Breast epithelium (tissue), 4 donors: ENCODE data around the gene DNASE1. TPM values are rescaled to one million over a fixed set of nuclear protein-coding genes. Genes with fewer than 3 reads are reported as not detected.
"Not testable (repeated sequence)": the region's sequence is repeated elsewhere in the genome, so short reads cannot be mapped to it uniquely, and the experiment has no call there.

Experiments
- DNase-seq, 2 donors: peaks; one replicate each; pipeline ENCODE4 v3.0.0-alpha.2; 2019; ENCODE audit warnings: low spot score in 2 of 2
- H3K27ac ChIP-seq, 2 donors: fragments of 200-600 bp; sonication (generic) in 1 of 2; one replicate each; pipeline ENCODE4 v1.5.1; 2016 to 2019; ENCODE audit warnings: mild to moderate bottlenecking in 1 of 2
- H3K27me3 ChIP-seq, 2 donors: fragments of 200-600 bp; sonication (generic) in 1 of 2; one replicate each; pipeline versions ENCODE4 v1.5.1 to v1.6.0; 2017 to 2019; ENCODE audit warnings: control low read depth in 1 of 2, mild to moderate bottlenecking in 1 of 2
- H3K36me3 ChIP-seq: fragments of 200-600 bp; one replicate; pipeline ENCODE4 v1.5.1; 2019
- H3K4me1 ChIP-seq, 2 donors: fragments of 200-600 bp; sonication (generic); one replicate each; pipeline ENCODE4 v1.5.1; 2016 to 2019; ENCODE audit warnings: control low read depth in 1 of 2
- H3K4me3 ChIP-seq, 3 donors: fragments of 200-600 bp; sonication (generic); 1 replicate in 2 of 3; 2 replicates in 1 of 3; pipeline ENCODE4 v1.5.1; 2016 to 2019; ENCODE audit warnings: mild to moderate bottlenecking in 3 of 3, moderate library complexity in 2 of 3
- H3K9me3 ChIP-seq, 2 donors: fragments of 200-600 bp; sonication (generic) in 1 of 2; one replicate each; pipeline ENCODE4 v1.5.1; 2016 to 2019; ENCODE audit warnings: control low read depth in 1 of 2
- CTCF ChIP-seq, 3 donors: fragments of 450-650 bp; IDR thresholded peaks; one replicate each; pipeline ENCODE4 v1.5.1; 2016 to 2017; ENCODE audit warnings: antibody characterized with exemption in 3 of 3, mild to moderate bottlenecking in 3 of 3, moderate library complexity in 3 of 3
- POLR2A ChIP-seq: fragments of 450-650 bp; IDR thresholded peaks from one replicate; pipeline ENCODE4 v1.6.1; 2016; ENCODE audit warnings: antibody characterized with exemption, mild to moderate bottlenecking, moderate library complexity
- POLR2AphosphoS5 ChIP-seq, 3 donors: sonication (generic); formaldehyde crosslinking; IDR thresholded peaks; one replicate each; pipeline ENCODE4 v1.6.1; 2017; ENCODE audit warnings: antibody characterized with exemption in 3 of 3
- intact Hi-C: fragments of 100-400 bp; cut with DNase I; formaldehyde crosslinking; loops from one replicate; pipeline ENCODE4 v1.15.1; 2023; ENCODE audit warnings: low total_unique reads
- total RNA-seq, 3 donors: library from RNA; depleted of rRNA; stranded (reverse); fragments of >200 nt; gene quantifications; one replicate each; pipeline ENCODE4 v1.1.0, GENCODE V29; 2016

Gene DNASE1
- total RNA-seq, 3 donors from 2014 or later: 15.8 to 30.0 (median 23.6) TPM

- no peaks in the 10 kb centered on the region for H3K4me1 ChIP-seq
- no peak overlapping the region for H3K27ac ChIP-seq
- no peak for TF ChIP-seq POLR2A
- TF ChIP-seq POLR2AphosphoS5 (IDR thresholded peaks at IDR 0.05): no peak
- no peak for TF ChIP-seq CTCF (IDR thresholded peaks at IDR 0.05)
- H3K27me3 ChIP-seq: no peaks in the 10 kb centered on the region
- no peak overlapping the region for H3K4me3 ChIP-seq
- peaks cover 9% of the 10 kb centered on the region for H3K36me3 ChIP-seq
- no peaks in the 10 kb centered on the region for H3K9me3 ChIP-seq
- intact Hi-C loops: no loop called here
- no peak for DNase-seq
Measured at GRCh38 chr16:3655030-3655395, 522 bp downstream of the DNASE1 start.

DNA sequence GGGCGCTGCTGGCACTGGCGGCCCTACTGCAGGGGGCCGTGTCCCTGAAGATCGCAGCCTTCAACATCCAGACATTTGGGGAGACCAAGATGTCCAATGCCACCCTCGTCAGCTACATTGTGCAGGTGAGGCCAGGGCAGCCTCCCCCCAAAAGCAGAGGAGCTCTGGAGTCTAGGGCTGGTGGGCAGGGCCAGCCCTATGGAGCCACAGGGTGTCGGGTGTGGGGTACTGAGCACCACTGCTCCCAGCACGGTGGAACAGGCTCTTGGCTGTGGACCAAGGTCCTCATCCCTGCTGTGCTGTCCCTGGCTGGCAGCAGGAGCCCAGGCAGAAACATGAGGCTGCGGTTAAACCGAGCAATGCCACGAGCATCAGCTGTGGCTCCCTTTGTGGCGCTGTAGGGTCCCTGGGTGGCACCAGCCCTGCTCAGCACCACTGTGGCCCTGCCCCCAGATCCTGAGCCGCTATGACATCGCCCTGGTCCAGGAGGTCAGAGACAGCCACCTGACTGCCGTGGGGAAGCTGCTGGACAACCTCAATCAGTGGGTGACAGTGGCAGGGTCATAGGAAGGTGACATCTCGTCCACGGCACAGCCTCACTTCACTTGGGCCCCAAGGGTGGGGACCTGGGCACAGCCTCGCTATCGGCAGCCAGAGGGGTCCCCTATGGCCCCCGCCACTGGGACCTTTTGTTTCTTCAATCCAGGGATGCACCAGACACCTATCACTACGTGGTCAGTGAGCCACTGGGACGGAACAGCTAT is 1.1 kb downstream of the DNASE1 start:
- Histone ChIP-seq H3K36me3 (peaks cover 9% of the 10 kb centered on the region), H3K9me3 (no peaks in the 10 kb centered on the region), H3K27me3 (no peaks in the 10 kb centered on the region), H3K4me1 (no peaks in the 10 kb centered on the region), H3K27ac (no peak overlapping the region), H3K4me3 (no peak overlapping the region)
- DNase-seq: no peak
- intact Hi-C loops: no loop called here
- no peak for TF ChIP-seq CTCF (IDR thresholded peaks at IDR 0.05)
- TF ChIP-seq POLR2A: no peak
- no peak for TF ChIP-seq POLR2AphosphoS5 (IDR thresholded peaks at IDR 0.05)

DNA sequence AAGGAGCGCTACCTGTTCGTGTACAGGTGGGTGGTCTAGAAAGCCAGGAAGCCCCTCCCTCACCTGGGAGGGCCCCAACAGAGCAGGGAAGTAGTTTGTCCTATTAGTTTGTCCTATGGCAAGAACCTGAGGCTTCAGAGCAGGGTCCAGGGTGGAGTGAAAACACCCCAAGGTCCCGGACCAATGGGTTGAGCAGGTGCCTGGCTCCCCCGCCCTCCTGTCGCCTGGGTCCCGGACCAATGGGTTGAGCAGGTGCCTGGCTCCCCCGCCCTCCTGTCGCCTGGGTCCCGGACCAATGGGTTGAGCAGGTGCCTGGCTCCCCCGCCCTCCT is 1.6 kb downstream of the DNASE1 start:
- H3K27ac ChIP-seq, H3K36me3 ChIP-seq, H3K4me3 ChIP-seq, DNase-seq, H3K4me1 ChIP-seq, H3K9me3 ChIP-seq, intact Hi-C loops, H3K27me3 ChIP-seq: not testable (repeated sequence)

GRCh38 chr16:3656491-3657468 is 2.3 kb downstream of the DNASE1 start:
- no peaks in the 10 kb centered on the region for H3K27me3 ChIP-seq
- no peaks in the 10 kb centered on the region for H3K9me3 ChIP-seq
- no peak for DNase-seq
- intact Hi-C loops: no loop called here
- H3K36me3 ChIP-seq: peaks cover 9% of the 10 kb centered on the region
- no peak overlapping the region for H3K27ac ChIP-seq
- H3K4me1 ChIP-seq: no peaks in the 10 kb centered on the region
- TF ChIP-seq CTCF (IDR thresholded peaks at IDR 0.05) (no peak), POLR2AphosphoS5 (IDR thresholded peaks at IDR 0.05) (no peak), POLR2A (no peak)
- no peak overlapping the region for H3K4me3 ChIP-seq

GRCh38 chr16:3659251-3659650 is 4.8 kb downstream of the DNASE1 start:
- DNase-seq: no peak
- intact Hi-C loops: no loop called here

More at GRCh38 chr16:3659251-3659650, 4.8 kb downstream of the DNASE1 start:
- Histone ChIP-seq H3K4me1 (no peaks in the 10 kb centered on the region), H3K4me3 (no peak overlapping the region), H3K9me3 (no peaks in the 10 kb centered on the region), H3K36me3 (peaks cover 9% of the 10 kb centered on the region), H3K27ac (no peak overlapping the region), H3K27me3 (no peaks in the 10 kb centered on the region)
- TF ChIP-seq POLR2AphosphoS5 (IDR thresholded peaks at IDR 0.05) (no peak), CTCF (IDR thresholded peaks at IDR 0.05) (no peak), POLR2A (no peak)
